A549 (cell line): ENCODE measurements around the gene BTG3. TPM values are rescaled to one million over a fixed set of nuclear protein-coding genes. Genes with fewer than 3 reads are reported as not detected.

Experiments used
- ATAC-seq, 2 experiments: fragments of 200-7000 bp in 1 of 2; fragments of >200 bp in 1 of 2; cut with Nextera tagmentation in 1 of 2; cut with Tn5 transposase in 1 of 2; 3 replicates each; pipeline versions ENCODE4 v1.8.0 to v1.9.1; 2018 to 2020; ENCODE audit warnings: mild to moderate bottlenecking in 1 of 2, moderate library complexity in 1 of 2
- CTCF ChIA-PET: fragments of 300-600 bp; sonication (Branson Sonifier 250); formaldehyde crosslinking; extraction: SDS; loops from one replicate; lab custom pipeline; 2021; ENCODE audit warnings: antibody characterized with exemption, inconsistent platforms; lab: Yijun Ruan, JAX
- POLR2A ChIA-PET: fragments of 350-600 bp; formaldehyde crosslinking; extraction: SDS; loops from one replicate; lab custom pipeline; 2021; ENCODE audit warnings: antibody characterized with exemption, inconsistent platforms; lab: Yijun Ruan, JAX
- DNase-seq, 2 experiments: peaks; one replicate each; pipeline versions ENCODE4 v3.0.0 to v3.0.0-alpha.2; 2011 to 2016; ENCODE audit warnings: low read depth in 1 of 2, low spot score in 1 of 2
- FAIRE-seq: peaks from 2 replicates; lab custom pipeline; 2011; peaks lifted over from hg19 to GRCh38; lab: Jason Lieb, UNC
- H3K27ac ChIP-seq, 2 experiments: fragments of >200 bp; sonication (Bioruptor Twin); formaldehyde crosslinking; 3 replicates each; pipeline ENCODE4 v1.5.1; 2016 to 2017
- H3K4me1 ChIP-seq: fragments of >200 bp; sonication (Bioruptor Twin); formaldehyde crosslinking; 3 replicates; pipeline ENCODE4 v1.6.1; 2016
- H3K4me2 ChIP-seq: fragments of >200 bp; sonication (Bioruptor Twin); formaldehyde crosslinking; 3 replicates; pipeline ENCODE4 v1.6.1; 2016
- H3K4me3 ChIP-seq: fragments of >200 bp; sonication (Bioruptor Twin); formaldehyde crosslinking; 3 replicates; pipeline ENCODE4 v1.5.1; 2016
- H3K9me3 ChIP-seq: fragments of >200 bp; sonication (Bioruptor Twin); formaldehyde crosslinking; 3 replicates; pipeline ENCODE4 v1.6.1; 2016
- CBX8 ChIP-seq: fragments of 200-600 bp; sonication (generic); IDR thresholded peaks from 2 replicates; pipeline ENCODE4 v1.6.1; 2016
- CHD2 ChIP-seq: fragments of 150-350 bp; IDR thresholded peaks from 2 replicates; pipeline ENCODE4 v1.6.1; 2014; ENCODE audit warnings: low read length; ENCODE audit not compliant: partially characterized antibody
- E2F6 ChIP-seq: IDR thresholded peaks from 2 replicates; pipeline ENCODE4 v1.6.1; 2012; ENCODE audit warnings: low read depth, borderline replicate concordance
- EHMT2 ChIP-seq: fragments of 200-600 bp; sonication (generic); IDR thresholded peaks from 2 replicates; pipeline ENCODE4 v1.6.1; 2016; ENCODE audit warnings: antibody characterized with exemption, low read depth, mild to moderate bottlenecking, moderate library complexity
- FOSL2 ChIP-seq, 2 experiments: fragments of 450-650 bp in 1 of 2; fragments of >200 bp in 1 of 2; sonication (Bioruptor Twin) in 1 of 2; formaldehyde crosslinking; IDR thresholded peaks; 2 replicates each; pipeline versions ENCODE4 v1.5.0 to v1.6.1; 2016 to 2020; ENCODE audit warnings: mild to moderate bottlenecking in 1 of 2, moderate library complexity in 1 of 2
- FOXS1 ChIP-seq: fragments of 250-450 bp; sonication (Bioruptor Pico); IDR thresholded peaks from 2 replicates; pipeline ENCODE4 v1.5.0; 2020; ENCODE audit warnings: mild to moderate bottlenecking, moderate library complexity
- GATA3 ChIP-seq: IDR thresholded peaks from 2 replicates; pipeline ENCODE4 v1.6.1; 2012; ENCODE audit warnings: borderline replicate concordance
- HES2 ChIP-seq: fragments of >200 bp; sonication (Bioruptor Twin); formaldehyde crosslinking; IDR thresholded peaks from 2 replicates; pipeline ENCODE4 v1.6.1; 2016
- HEYL ChIP-seq: fragments of 250-450 bp; sonication (Bioruptor Pico); IDR thresholded peaks from 2 replicates; pipeline ENCODE4 v1.8.0; 2021; ENCODE audit warnings: mild to moderate bottlenecking, moderate library complexity
- HOXB13 ChIP-seq: fragments of 250-450 bp; sonication (Bioruptor Pico); IDR thresholded peaks from 2 replicates; pipeline ENCODE4 v1.5.0; 2020; ENCODE audit warnings: low read depth, mild to moderate bottlenecking, moderate library complexity
- JUNB ChIP-seq: fragments of >200 bp; sonication (Bioruptor Twin); formaldehyde crosslinking; IDR thresholded peaks from 2 replicates; pipeline ENCODE4 v1.6.1; 2016
- KDM1A ChIP-seq: fragments of 200-600 bp; sonication (generic); IDR thresholded peaks from 2 replicates; pipeline ENCODE4 v1.6.1; 2016; ENCODE audit warnings: low read depth, mild to moderate bottlenecking
- MAFK ChIP-seq: fragments of 450-650 bp; IDR thresholded peaks from 2 replicates; pipeline ENCODE4 v1.6.1; 2014; ENCODE audit not compliant: partially characterized antibody
- MAX ChIP-seq: IDR thresholded peaks from 2 replicates; pipeline ENCODE4 v1.6.1; 2012
- MAZ ChIP-seq: fragments of 150-350 bp; IDR thresholded peaks from 2 replicates; pipeline ENCODE4 v1.6.1; 2014; ENCODE audit warnings: antibody characterized with exemption, low read depth, low read length, borderline replicate concordance
- NR3C1 ChIP-seq: fragments of >200 bp; sonication (Bioruptor Twin); formaldehyde crosslinking; IDR thresholded peaks from 3 replicates; pipeline ENCODE4 v1.6.1; 2017
- PHF8 ChIP-seq: fragments of 200-600 bp; sonication (generic); IDR thresholded peaks from 2 replicates; pipeline ENCODE4 v1.6.1; 2016; ENCODE audit warnings: low read depth, mild to moderate bottlenecking, antibody characterized with exemption, moderate library complexity, borderline replicate concordance
- POLR2A ChIP-seq: IDR thresholded peaks from 2 replicates; pipeline ENCODE4 v1.6.1; 2012; ENCODE audit warnings: mild to moderate bottlenecking, low read length
- POLR2AphosphoS2 ChIP-seq: conservative IDR thresholded peaks from 2 replicates; pipeline ENCODE4 v1.6.1; 2012; ENCODE audit warnings: low read length, improper control_type of control experiment, inconsistent platforms
- RARB ChIP-seq: fragments of 250-450 bp; sonication (Bioruptor Pico); IDR thresholded peaks from 2 replicates; pipeline ENCODE4 v1.8.0; 2021; ENCODE audit warnings: mild to moderate bottlenecking, moderate library complexity
- RCOR1 ChIP-seq: fragments of 150-350 bp; IDR thresholded peaks from 2 replicates; pipeline ENCODE4 v1.6.1; 2014; ENCODE audit warnings: antibody characterized with exemption, low read length, low read depth
- REST ChIP-seq: fragments of 200-600 bp; sonication (generic); IDR thresholded peaks from 2 replicates; pipeline ENCODE4 v1.6.1; 2016; ENCODE audit warnings: antibody characterized with exemption, mild to moderate bottlenecking, moderate library complexity
- RNF2 ChIP-seq: fragments of 200-600 bp; sonication (generic); IDR thresholded peaks from 2 replicates; pipeline ENCODE4 v1.6.1; 2016; ENCODE audit warnings: low read depth, mild to moderate bottlenecking, antibody characterized with exemption, moderate library complexity, borderline replicate concordance
- ZC3H11A ChIP-seq: fragments of 450-650 bp; IDR thresholded peaks from 2 replicates; pipeline ENCODE4 v1.6.1; 2014; ENCODE audit warnings: antibody characterized with exemption, mild to moderate bottlenecking
- ZSCAN20 ChIP-seq: fragments of 250-450 bp; sonication (Bioruptor Pico); IDR thresholded peaks from 2 replicates; pipeline ENCODE4 v1.8.0; 2022; ENCODE audit warnings: mild to moderate bottlenecking, moderate library complexity
- WGBS: methylation state at CpG from one replicate; pipeline ENCODE4 v1.1.6; 2017; ENCODE audit errors: missing lambda C conversion rate; 5-methylcytosine and 5-hydroxymethylcytosine counted together
- polyA plus RNA-seq, 4 experiments: library from polyadenylated mRNA; depleted of rRNA in 3 of 4; stranded (reverse); fragments of >200 nt; fragmentation: RNase III in 1 of 4; extraction: RNeasy Plus Mini Kit Qiagen cat#74134 plus additional on column Dnase treatment in 1 of 4; gene quantifications; 2 replicates in 3 of 4; 3 replicates in 1 of 4; pipeline ENCODE4 v1.2.3, GENCODE V29; 2011 to 2017
- TF ChIP-seq, protein P1 (sequence below): fragments of 450-650 bp; IDR thresholded peaks from 2 replicates; pipeline ENCODE4 v1.6.1; 2014; ENCODE audit warnings: antibody characterized with exemption
- TF ChIP-seq, protein P2 (sequence below): fragments of 250-450 bp; sonication (Bioruptor Pico); IDR thresholded peaks from 2 replicates; pipeline ENCODE4 v1.5.0; 2021; ENCODE audit warnings: mild to moderate bottlenecking, moderate library complexity, borderline replicate concordance

The BTG3 gene
- polyA plus RNA-seq, 2 of the 4 experiments (the other 2 are of a cell fraction) = 19.6 to 46.1 TPM

DNA sequence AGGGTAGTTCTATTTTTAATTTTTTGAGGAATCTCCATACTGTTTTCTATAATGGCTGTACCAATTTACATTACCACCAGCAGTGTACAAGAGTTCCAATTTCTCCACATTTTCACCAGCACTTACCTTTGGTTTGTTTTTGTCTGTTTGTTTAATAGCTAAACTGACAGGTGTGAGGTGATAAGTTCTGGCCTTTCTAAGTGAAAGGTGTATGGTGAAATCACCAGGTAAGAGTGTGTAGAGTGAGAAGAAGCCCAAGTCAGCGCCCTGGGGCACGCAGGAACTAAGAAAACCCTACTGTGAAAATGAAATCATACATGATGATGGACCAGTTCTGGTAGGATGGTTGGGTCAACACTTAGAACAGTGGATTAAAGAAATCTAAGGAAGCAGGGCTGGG, 34.5 kb downstream of the BTG3 start:
- no peak for FAIRE-seq
- WGBS = 94% methylated on average over 2 of the region's 2 CpGs
- Histone ChIP-seq H3K27ac (no peak overlapping the region), H3K4me1 (no peaks in the 10 kb centered on the region), H3K4me3 (no peak overlapping the region), H3K4me2 (no peak overlapping the region), H3K9me3 (no peaks in the 10 kb centered on the region)
- no peak for DNase-seq
- no peak for TF ChIP-seq NR3C1
- TF ChIP-seq, protein P1, sequence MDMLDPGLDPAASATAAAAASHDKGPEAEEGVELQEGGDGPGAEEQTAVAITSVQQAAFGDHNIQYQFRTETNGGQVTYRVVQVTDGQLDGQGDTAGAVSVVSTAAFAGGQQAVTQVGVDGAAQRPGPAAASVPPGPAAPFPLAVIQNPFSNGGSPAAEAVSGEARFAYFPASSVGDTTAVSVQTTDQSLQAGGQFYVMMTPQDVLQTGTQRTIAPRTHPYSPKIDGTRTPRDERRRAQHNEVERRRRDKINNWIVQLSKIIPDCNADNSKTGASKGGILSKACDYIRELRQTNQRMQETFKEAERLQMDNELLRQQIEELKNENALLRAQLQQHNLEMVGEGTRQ = no peak
- TF ChIP-seq GATA3 = no peak
- TF ChIP-seq MAFK = no peak
- TF ChIP-seq FOXS1 (CRISPR knock-in tag) = no peak
- TF ChIP-seq POLR2A = no peak
- no peak for TF ChIP-seq HOXB13 (CRISPR knock-in tag)
- TF ChIP-seq RNF2 = no peak
- no peak for TF ChIP-seq CHD2
- TF ChIP-seq, protein P2, sequence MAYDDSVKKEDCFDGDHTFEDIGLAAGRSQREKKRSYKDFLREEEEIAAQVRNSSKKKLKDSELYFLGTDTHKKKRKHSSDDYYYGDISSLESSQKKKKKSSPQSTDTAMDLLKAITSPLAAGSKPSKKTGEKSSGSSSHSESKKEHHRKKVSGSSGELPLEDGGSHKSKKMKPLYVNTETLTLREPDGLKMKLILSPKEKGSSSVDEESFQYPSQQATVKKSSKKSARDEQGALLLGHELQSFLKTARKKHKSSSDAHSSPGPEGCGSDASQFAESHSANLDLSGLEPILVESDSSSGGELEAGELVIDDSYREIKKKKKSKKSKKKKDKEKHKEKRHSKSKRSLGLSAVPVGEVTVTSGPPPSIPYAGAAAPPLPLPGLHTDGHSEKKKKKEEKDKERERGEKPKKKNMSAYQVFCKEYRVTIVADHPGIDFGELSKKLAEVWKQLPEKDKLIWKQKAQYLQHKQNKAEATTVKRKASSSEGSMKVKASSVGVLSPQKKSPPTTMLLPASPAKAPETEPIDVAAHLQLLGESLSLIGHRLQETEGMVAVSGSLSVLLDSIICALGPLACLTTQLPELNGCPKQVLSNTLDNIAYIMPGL (CRISPR knock-in tag) = no peak
- no peak for TF ChIP-seq REST
- no peak for TF ChIP-seq ZSCAN20 (CRISPR knock-in tag)
- TF ChIP-seq MAX = no peak
- no peak for TF ChIP-seq ZC3H11A
- no peak for TF ChIP-seq PHF8
- TF ChIP-seq KDM1A = no peak
- TF ChIP-seq JUNB = no peak
- TF ChIP-seq EHMT2 = no peak
- no peak for TF ChIP-seq RARB (CRISPR knock-in tag)
- TF ChIP-seq HEYL (CRISPR knock-in tag) = no peak
- CTCF ChIA-PET = interaction anchor here (1.3 kb wide), 1 partner anchor 11 kb away, joined by 3 read pairs; no protein-coding TSS in a partner anchor
- POLR2A ChIA-PET = no interaction called here
- ATAC-seq = no peak

DNA sequence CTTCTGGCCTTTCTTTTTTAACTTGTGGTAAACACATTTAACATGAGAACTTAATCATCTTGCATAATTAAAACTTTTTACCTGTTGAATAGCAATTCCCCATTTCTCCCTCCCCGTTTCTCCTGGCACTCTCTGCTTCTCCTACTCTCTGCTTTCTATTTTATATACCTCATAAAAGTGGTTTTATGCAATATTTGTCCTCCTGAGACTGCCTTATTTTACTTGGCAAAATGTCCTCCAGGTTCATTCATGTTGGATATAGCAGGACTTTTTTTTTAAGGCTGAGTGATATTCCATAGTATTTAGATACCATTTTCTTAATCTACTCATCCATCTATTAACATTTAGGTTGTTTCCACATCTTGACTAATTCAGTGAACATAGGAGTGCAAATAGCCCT, 35.0 kb downstream of the BTG3 start:
- Histone ChIP-seq H3K27ac (no peak overlapping the region), H3K4me1 (no peaks in the 10 kb centered on the region), H3K9me3 (no peaks in the 10 kb centered on the region), H3K4me3 (no peak overlapping the region), H3K4me2 (no peak overlapping the region)
- DNase-seq (no peak), ATAC-seq (no peak), FAIRE-seq (no peak)
- no peak for TF ChIP-seq E2F6
- no peak for TF ChIP-seq POLR2AphosphoS2
- TF ChIP-seq POLR2A = no peak
- TF ChIP-seq CBX8 = no peak
- TF ChIP-seq FOXS1 (CRISPR knock-in tag) = no peak
- no peak for TF ChIP-seq RCOR1
- no peak for TF ChIP-seq FOSL2 (IDR thresholded peaks at IDR 0.05)
- TF ChIP-seq FOSL2 (CRISPR knock-in tag; IDR thresholded peaks at IDR 0.05) = no peak
- no peak for TF ChIP-seq MAZ
- TF ChIP-seq HES2 = no peak
- 92% methylated on average over 1 of the region's 1 CpG for WGBS
- ChIA-PET CTCF (no interaction called here), POLR2A (no interaction called here)
